Body of pancreas (tissue), 4 donors: ENCODE measurements around the gene ZBTB4. TPM values are rescaled to one million over a fixed set of nuclear protein-coding genes. Genes with fewer than 3 reads are reported as not detected.

Source experiments
- ATAC-seq: fragments of 150-250 bp; one replicate; pipeline ENCODE4 v1.9.1; 2016
- DNase-seq, 4 donors: peaks; one replicate each; pipeline ENCODE4 v3.0.0-alpha.2; 2019
- H3K27ac ChIP-seq, 4 donors: fragments of 200-600 bp; sonication (generic); 1 replicate in 3 of 4; 2 replicates in 1 of 4; pipeline versions ENCODE4 v1.5.1 to v1.6.1; 2016 to 2019; ENCODE audit warnings: mild to moderate bottlenecking in 1 of 4, mixed read lengths in 1 of 4, moderate library complexity in 1 of 4
- H3K27me3 ChIP-seq, 2 donors: fragments of 200-600 bp; sonication (generic); one replicate each; pipeline ENCODE4 v1.6.0; 2016; ENCODE audit warnings: mild to moderate bottlenecking in 1 of 2
- H3K36me3 ChIP-seq, 2 donors: fragments of 200-600 bp; sonication (generic); replicated peaks in 1 of 2; 2 replicates each; pipeline ENCODE4 v1.5.1; 2016; ENCODE audit warnings: low read depth in 2 of 2; ENCODE audit not compliant: insufficient read depth in 1 of 2
- H3K4me1 ChIP-seq: fragments of 200-600 bp; sonication (generic); one replicate; pipeline ENCODE4 v1.6.0; 2016
- H3K4me3 ChIP-seq, 2 donors: fragments of 200-600 bp; sonication (generic); 1 replicate in 1 of 2; 2 replicates in 1 of 2; pipeline ENCODE4 v1.5.1; 2016 to 2019
- H3K9me3 ChIP-seq, 3 donors: fragments of 200-600 bp; sonication (generic); 1 replicate in 2 of 3; 2 replicates in 1 of 3; pipeline ENCODE4 v1.5.1; 2016
- POLR2A ChIP-seq, 3 donors: fragments of 450-650 bp; IDR thresholded peaks; one replicate each; pipeline ENCODE4 v1.6.1; 2016; ENCODE audit warnings: antibody characterized with exemption in 3 of 3, mild to moderate bottlenecking in 2 of 3
- WGBS, 2 donors: methylation state at CpG; one replicate each; pipeline ENCODE4 v1.1.5; 2017; 5-methylcytosine and 5-hydroxymethylcytosine counted together
- intact Hi-C: fragments of 100-400 bp; cut with DNase I; formaldehyde crosslinking; loops from one replicate; pipeline ENCODE4 v1.15.1; 2023
- total RNA-seq, 2 donors: library from RNA; depleted of rRNA; stranded (reverse); fragments of >200 nt; gene quantifications; one replicate each; pipeline ENCODE4 v1.1.0, GENCODE V29; 2016
- TF ChIP-seq, protein P1 (sequence below), 7 experiments: fragments of 450-650 bp in 4 of 7; fragments of 200-600 bp in 3 of 7; sonication (generic) in 3 of 7; IDR thresholded peaks; one replicate each; pipeline ENCODE4 v1.5.1; 2016 to 2019; ENCODE audit warnings: antibody characterized with exemption in 7 of 7

The ZBTB4 gene
- total RNA-seq, 2 donors from 2014 or later = 30.9 to 38.2 TPM

GRCh38 chr17:7418472-7419152 is 60.8 kb downstream of the ZBTB4 start:
- H3K27ac ChIP-seq = no peak overlapping the region
- WGBS, 2 donors = 56 to 61% methylated on average over 14 to 18 of the region's 18 CpGs
- intact Hi-C loops = no loop called here

GRCh38 chr17:7417056-7417655 is 62.3 kb downstream of the ZBTB4 start:
- 94 to 95% methylated on average over 30 to 40 of the region's 54 CpGs for WGBS, 2 donors
- H3K36me3 ChIP-seq = no peaks in the 10 kb centered on the region
- H3K27ac ChIP-seq = no peak overlapping the region
- H3K4me1 ChIP-seq = no peaks in the 10 kb centered on the region
- no peaks in the 10 kb centered on the region for H3K9me3 ChIP-seq
- TF ChIP-seq, protein P1, sequence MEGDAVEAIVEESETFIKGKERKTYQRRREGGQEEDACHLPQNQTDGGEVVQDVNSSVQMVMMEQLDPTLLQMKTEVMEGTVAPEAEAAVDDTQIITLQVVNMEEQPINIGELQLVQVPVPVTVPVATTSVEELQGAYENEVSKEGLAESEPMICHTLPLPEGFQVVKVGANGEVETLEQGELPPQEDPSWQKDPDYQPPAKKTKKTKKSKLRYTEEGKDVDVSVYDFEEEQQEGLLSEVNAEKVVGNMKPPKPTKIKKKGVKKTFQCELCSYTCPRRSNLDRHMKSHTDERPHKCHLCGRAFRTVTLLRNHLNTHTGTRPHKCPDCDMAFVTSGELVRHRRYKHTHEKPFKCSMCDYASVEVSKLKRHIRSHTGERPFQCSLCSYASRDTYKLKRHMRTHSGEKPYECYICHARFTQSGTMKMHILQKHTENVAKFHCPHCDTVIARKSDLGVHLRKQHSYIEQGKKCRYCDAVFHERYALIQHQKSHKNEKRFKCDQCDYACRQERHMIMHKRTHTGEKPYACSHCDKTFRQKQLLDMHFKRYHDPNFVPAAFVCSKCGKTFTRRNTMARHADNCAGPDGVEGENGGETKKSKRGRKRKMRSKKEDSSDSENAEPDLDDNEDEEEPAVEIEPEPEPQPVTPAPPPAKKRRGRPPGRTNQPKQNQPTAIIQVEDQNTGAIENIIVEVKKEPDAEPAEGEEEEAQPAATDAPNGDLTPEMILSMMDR (IDR thresholded peaks at IDR 0.05) = no peak
- TF ChIP-seq POLR2A (IDR thresholded peaks at IDR 0.05) = no peak
- H3K27me3 ChIP-seq = no peaks in the 10 kb centered on the region
- H3K4me3 ChIP-seq = no peak overlapping the region
- no peak for ATAC-seq
- intact Hi-C loops = no loop called here
- DNase-seq = no peak

More at GRCh38 chr17:7418472-7419152, 60.8 kb downstream of the ZBTB4 start:
- H3K27me3 ChIP-seq = no peaks in the 10 kb centered on the region
- DNase-seq (no peak), ATAC-seq (no peak)
- H3K4me1 ChIP-seq = no peaks in the 10 kb centered on the region
- no peak overlapping the region for H3K4me3 ChIP-seq
- H3K9me3 ChIP-seq = no peaks in the 10 kb centered on the region
- TF ChIP-seq, protein P1 (IDR thresholded peaks at IDR 0.05) = no peak
- TF ChIP-seq POLR2A (IDR thresholded peaks at IDR 0.05) = no peak
- H3K36me3 ChIP-seq = no peaks in the 10 kb centered on the region

GRCh38 chr17:7416323-7416722 is 63.1 kb downstream of the ZBTB4 start:
- no peaks in the 10 kb centered on the region for H3K4me1 ChIP-seq
- intact Hi-C loops = no loop called here
- DNase-seq (no peak), ATAC-seq (no peak)
- no peaks in the 10 kb centered on the region for H3K27me3 ChIP-seq
- no peak overlapping the region for H3K27ac ChIP-seq
- 67 to 75% methylated on average over 6 of the region's 6 CpGs for whole genome bisulfite sequencing, 2 donors
- no peaks in the 10 kb centered on the region for H3K9me3 ChIP-seq
- TF ChIP-seq, protein P1 (IDR thresholded peaks at IDR 0.05) = no peak
- TF ChIP-seq POLR2A (IDR thresholded peaks at IDR 0.05) = no peak
- H3K4me3 ChIP-seq = no peak overlapping the region
- no peaks in the 10 kb centered on the region for H3K36me3 ChIP-seq

GRCh38 chr17:7415784-7416183 is 63.6 kb downstream of the ZBTB4 start:
- DNase-seq (no peak), ATAC-seq (no peak)
- Histone ChIP-seq H3K27me3 (no peaks in the 10 kb centered on the region), H3K4me3 (no peak overlapping the region), H3K9me3 (no peaks in the 10 kb centered on the region), H3K36me3 (no peaks in the 10 kb centered on the region), H3K4me1 (no peaks in the 10 kb centered on the region), H3K27ac (no peak overlapping the region)
- intact Hi-C loops = no loop called here
- TF ChIP-seq, protein P1 (IDR thresholded peaks at IDR 0.05) = no peak
- no peak for TF ChIP-seq POLR2A (IDR thresholded peaks at IDR 0.05)
- WGBS, 2 donors = 79 to 85% methylated on average over 16 to 22 of the region's 23 CpGs

DNA sequence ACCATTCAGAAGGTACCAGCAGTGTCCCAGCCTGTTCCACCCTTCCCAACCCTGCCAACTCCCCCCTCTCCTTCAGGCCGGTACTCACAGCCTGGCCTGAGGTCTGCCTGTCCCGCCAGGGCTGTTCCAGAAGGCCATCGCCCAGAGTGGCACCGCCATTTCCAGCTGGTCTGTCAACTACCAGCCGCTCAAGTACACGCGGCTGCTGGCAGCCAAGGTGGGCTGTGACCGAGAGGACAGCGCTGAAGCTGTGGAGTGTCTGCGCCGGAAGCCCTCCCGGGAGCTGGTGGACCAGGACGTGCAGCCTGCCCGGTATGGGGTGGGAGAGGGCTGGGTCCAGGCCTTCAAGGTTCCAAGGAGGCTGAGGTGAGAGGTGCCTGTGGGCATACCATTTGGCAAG is 64.6 kb downstream of the ZBTB4 start:
- 40 to 82% methylated on average over 1 to 14 of the region's 14 CpGs for WGBS, 2 donors
- H3K9me3 ChIP-seq = no peaks in the 10 kb centered on the region
- no peaks in the 10 kb centered on the region for H3K36me3 ChIP-seq
- no peak for ATAC-seq
- no peaks in the 10 kb centered on the region for H3K4me1 ChIP-seq
- DNase-seq = no peak
- intact Hi-C loops = no loop called here
- H3K27me3 ChIP-seq = no peaks in the 10 kb centered on the region
- no peak for TF ChIP-seq POLR2A (IDR thresholded peaks at IDR 0.05)
- TF ChIP-seq, protein P1 (IDR thresholded peaks at IDR 0.05) = no peak
- H3K27ac ChIP-seq = no peak overlapping the region
- H3K4me3 ChIP-seq = no peak overlapping the region
